PC-3 (cell line): Measurements from ENCODE around the gene AHCYL1. TPM values are rescaled to one million over a fixed set of nuclear protein-coding genes. Genes with fewer than 3 reads are reported as not detected.

Experiments used
- ATAC-seq: fragments of 200-7000 bp; cut with Tn5 transposase; 2 replicates; pipeline ENCODE4 v1.9.1; 2020; ENCODE audit warnings: mild to moderate bottlenecking, moderate library complexity
- BruUV-seq: library from RNA; stranded (reverse); fragments of 400-500 nt; replicated peaks from 2 replicates; lab custom pipeline; 2021; lab: Mats Ljungman, UMichigan
- CTCF ChIA-PET: fragments of 300-600 bp; sonication (Branson Sonifier 250); formaldehyde crosslinking; loops from one replicate; lab custom pipeline; 2022; ENCODE audit warnings: antibody characterized with exemption; lab: Charles Lee
- POLR2A ChIA-PET: fragments of 300-600 bp; sonication (Branson Sonifier 250); formaldehyde crosslinking; loops from one replicate; lab custom pipeline; 2022; ENCODE audit warnings: antibody characterized with exemption; ENCODE audit not compliant: unreplicated experiment; lab: Charles Lee
- DNase-seq: peaks from one replicate; pipeline ENCODE4 v3.0.0-alpha.2; 2015
- H2AFZ ChIP-seq: fragments of 300-600 bp; sonication (generic); 2 replicates; pipeline ENCODE4 v1.6.0; 2016; ENCODE audit warnings: antibody characterized with exemption, low read length
- H3F3A ChIP-seq: fragments of 300-600 bp; sonication (generic); one replicate; pipeline ENCODE4 v1.6.0; 2017; ENCODE audit warnings: antibody characterized with exemption, low read length, control low read depth, mild to moderate bottlenecking; ENCODE audit not compliant: unreplicated experiment
- H3K27ac ChIP-seq: fragments of 300-600 bp; sonication (generic); 2 replicates; pipeline ENCODE4 v1.5.1; 2016; ENCODE audit warnings: mild to moderate bottlenecking, low read length
- H3K27me3 ChIP-seq: fragments of 300-600 bp; sonication (generic); 2 replicates; pipeline ENCODE4 v1.6.1; 2016; ENCODE audit warnings: low read length, mixed read lengths
- H3K36me3 ChIP-seq: fragments of 300-600 bp; sonication (generic); 2 replicates; pipeline ENCODE4 v1.6.1; 2016; ENCODE audit warnings: low read depth, mixed run types, low read length, mixed read lengths
- H3K4me1 ChIP-seq: fragments of 300-600 bp; sonication (generic); 2 replicates; pipeline ENCODE4 v1.5.1; 2016; ENCODE audit warnings: low read length; ENCODE audit not compliant: insufficient read depth
- H3K4me2 ChIP-seq: fragments of 300-600 bp; sonication (generic); 2 replicates; pipeline ENCODE4 v1.6.0; 2016; ENCODE audit warnings: low read length
- H3K4me3 ChIP-seq: fragments of 300-600 bp; sonication (generic); 2 replicates; pipeline ENCODE4 v1.5.1; 2016; ENCODE audit warnings: mild to moderate bottlenecking, low read length, mixed read lengths
- H3K79me2 ChIP-seq: fragments of 300-600 bp; sonication (generic); 2 replicates; pipeline ENCODE4 v1.6.1; 2017; ENCODE audit warnings: low read length, mixed read lengths
- H3K9ac ChIP-seq: fragments of 300-600 bp; sonication (generic); 2 replicates; pipeline ENCODE4 v1.6.0; 2016; ENCODE audit warnings: mild to moderate bottlenecking, low read length
- H3K9me2 ChIP-seq: fragments of 300-600 bp; sonication (generic); replicated peaks from 2 replicates; pipeline ENCODE4 v1.6.1; 2016; ENCODE audit warnings: mixed run types, low read length, mixed read lengths
- H3K9me3 ChIP-seq: fragments of 300-600 bp; sonication (generic); 2 replicates; pipeline ENCODE4 v1.6.1; 2016; ENCODE audit warnings: low read length, mixed read lengths
- H4K20me1 ChIP-seq: fragments of 300-600 bp; sonication (generic); 2 replicates; pipeline ENCODE4 v1.6.1; 2016; ENCODE audit warnings: low read length, mixed read lengths
- CTCF ChIP-seq: fragments of 300-600 bp; sonication (generic); conservative IDR thresholded peaks from 2 replicates; pipeline ENCODE4 v1.5.1; 2017; ENCODE audit warnings: antibody characterized with exemption, low read depth, mild to moderate bottlenecking, low read length
- EZH2 ChIP-seq: fragments of 300-600 bp; sonication (generic); IDR thresholded peaks from one replicate; pipeline ENCODE4 v1.6.1; 2017; ENCODE audit warnings: antibody characterized with exemption, mild to moderate bottlenecking, low read length; ENCODE audit not compliant: unreplicated experiment
- EZH2phosphoT487 ChIP-seq: fragments of 300-600 bp; sonication (generic); IDR thresholded peaks from 2 replicates; pipeline ENCODE4 v1.6.1; 2018; ENCODE audit warnings: mild to moderate bottlenecking, antibody characterized with exemption, low read length, borderline replicate concordance
- intact Hi-C: fragments of 100-400 bp; cut with micrococcal nuclease; formaldehyde crosslinking; loops from 2 replicates; pipeline ENCODE4 v1.9.0; 2023
- total RNA-seq: library from RNA; depleted of rRNA; stranded (reverse); fragments of >200 nt; gene quantifications from 2 replicates; pipeline ENCODE4 v1.2.3, GENCODE V29; 2014

AHCYL1 gene
- total RNA-seq, 1 experiment from 2014 or later = 35.8 TPM

GRCh38 chr1:110043016-110043415 lies 58.5 kb downstream of the AHCYL1 start:
- TF ChIP-seq EZH2phosphoT487 = no peak
- no peak for TF ChIP-seq EZH2
- no peak for TF ChIP-seq CTCF
- Histone ChIP-seq H3K4me2 (no peak overlapping the region), H3K9ac (no peak overlapping the region), H3K9me2 (no peaks in the 10 kb centered on the region), H3K4me1 (no peaks in the 10 kb centered on the region), H3F3A (no peaks in the 10 kb centered on the region), H3K4me3 (no peak overlapping the region), H3K36me3 (peaks cover 79% of the 10 kb centered on the region), H3K27ac (no peak overlapping the region), H3K27me3 (no peaks in the 10 kb centered on the region), H3K79me2 (no peaks in the 10 kb centered on the region), H2AFZ (no peak overlapping the region), H4K20me1 (no peaks in the 10 kb centered on the region), H3K9me3 (no peaks in the 10 kb centered on the region)
- CTCF ChIA-PET = no interaction called here
- POLR2A ChIA-PET = no interaction called here
- intact Hi-C loops = no loop called here
- DNase-seq = no peak
- ATAC-seq = no peak
- BruUV-seq = no TSS peak

- Histone ChIP-seq H3K4me1 (no peaks in the 10 kb centered on the region), H3K27me3 (no peaks in the 10 kb centered on the region), H3K27ac (no peak overlapping the region), H2AFZ (no peak overlapping the region), H3K9ac (no peak overlapping the region), H3K9me3 (no peaks in the 10 kb centered on the region), H3K4me3 (no peak overlapping the region), H3K79me2 (no peaks in the 10 kb centered on the region), H4K20me1 (no peaks in the 10 kb centered on the region), H3K36me3 (peaks cover 75% of the 10 kb centered on the region), H3F3A (no peaks in the 10 kb centered on the region), H3K4me2 (no peak overlapping the region), H3K9me2 (no peaks in the 10 kb centered on the region)
- intact Hi-C loops = no loop called here
- ATAC-seq (peak; percentile 55; the same call in 1 of the 2 replicates), DNase-seq (no peak)
- CTCF ChIA-PET = no interaction called here
- TF ChIP-seq CTCF (no peak; the same call in 1 of the 2 replicates), EZH2 (no peak), EZH2phosphoT487 (no peak)
- BruUV-seq = no TSS peak
- POLR2A ChIA-PET = no interaction called here
These were observed 62.9 kb downstream of the AHCYL1 start for GRCh38 chr1:110047463-110047862.

- intact Hi-C loops = no loop called here
- no peaks in the 10 kb centered on the region for H3K9me3 ChIP-seq
- no peak overlapping the region for H3K9ac ChIP-seq
- no peak for TF ChIP-seq EZH2phosphoT487
- no peak for TF ChIP-seq EZH2
- H3F3A ChIP-seq = no peaks in the 10 kb centered on the region
- H3K79me2 ChIP-seq = no peaks in the 10 kb centered on the region
- ChIA-PET POLR2A (no interaction called here), CTCF (no interaction called here)
- no peaks in the 10 kb centered on the region for H3K27me3 ChIP-seq
- DNase-seq (no peak), ATAC-seq (no peak)
- no TSS peak for BruUV-seq
- H3K4me3 ChIP-seq = no peak overlapping the region
- no peak overlapping the region for H3K27ac ChIP-seq
- no peaks in the 10 kb centered on the region for H3K4me1 ChIP-seq
- H2AFZ ChIP-seq = no peak overlapping the region
- H3K4me2 ChIP-seq = no peak overlapping the region
- peaks cover 67% of the 10 kb centered on the region for H3K36me3 ChIP-seq
- no peaks in the 10 kb centered on the region for H3K9me2 ChIP-seq
- no peaks in the 10 kb centered on the region for H4K20me1 ChIP-seq
These were observed 63.7 kb downstream of the AHCYL1 start for GRCh38 chr1:110048240-110048639.
